ENCODE results near the gene NDOR1. TPM values are rescaled to one million over a fixed set of nuclear protein-coding genes. Genes with fewer than 3 reads are reported as not detected.
A peak's percentile ranks its signal among the peaks of the same experiment; 100 is the strongest.

The NDOR1 gene
- 31.6 TPM for polyA plus RNA-seq (2013, experiment 1 of 4)
- 33.2 TPM for polyA plus RNA-seq (2013, experiment 2 of 4)
- polyA plus RNA-seq (2013, experiment 3 of 4), result 20.7 TPM
- 24.5 TPM for polyA plus RNA-seq (2013, experiment 4 of 4)

DNA sequence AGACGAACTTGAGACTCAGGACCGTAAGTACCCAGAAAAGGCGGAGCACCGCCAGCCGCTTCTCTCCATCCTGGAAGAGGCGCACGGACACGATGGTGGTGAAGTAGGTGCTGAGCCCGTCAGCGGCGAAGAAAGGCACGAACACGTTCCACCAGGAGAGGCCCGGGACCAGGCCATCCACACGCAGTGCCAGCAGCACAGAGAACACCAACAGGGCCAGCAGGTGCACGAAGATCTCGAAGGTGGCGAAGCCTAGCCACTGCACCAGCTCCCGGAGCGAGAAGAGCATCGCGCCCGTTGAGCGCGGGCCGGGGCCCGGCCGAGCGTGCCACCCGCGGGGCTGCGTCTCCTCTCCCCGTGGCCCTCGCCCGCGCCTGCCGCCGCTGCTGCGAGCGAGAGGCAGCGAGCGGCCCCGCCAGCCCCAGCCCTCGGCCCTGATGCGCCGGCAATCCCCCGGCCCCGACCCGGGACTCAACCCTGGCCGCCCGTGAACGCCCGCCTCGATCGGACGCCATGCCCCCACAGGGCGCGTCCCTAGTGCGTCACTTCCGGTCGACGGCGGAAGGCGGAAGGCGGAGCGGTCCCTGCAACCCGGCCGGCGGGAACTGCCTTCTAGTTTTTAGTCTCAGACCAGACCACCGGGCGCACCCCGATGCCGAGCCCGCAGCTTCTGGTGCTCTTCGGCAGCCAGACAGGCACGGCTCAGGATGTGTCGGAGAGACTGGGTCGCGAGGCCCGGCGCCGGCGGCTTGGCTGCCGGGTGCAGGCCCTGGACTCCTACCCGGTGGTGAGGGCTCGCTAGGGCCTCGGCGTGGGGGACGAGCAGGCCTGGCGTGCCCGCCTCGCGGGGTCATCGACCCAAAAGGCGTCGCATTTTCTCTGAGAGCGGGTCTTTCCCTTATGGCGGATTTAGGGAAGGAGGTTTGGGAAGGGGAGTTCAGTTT is at the start of gene NDOR1, which contains the start of gene TMEM203:
TSS of gene NDOR1 (plus strand) at position 575 of the 944 bp plus-strand sequence. CDS start at position 653, 78 bp downstream.
TSS of gene TMEM203 (minus strand) at position 523 of the 944 bp plus-strand sequence. CDS start at position 289, 234 bp downstream.
- Histone ChIP-seq H3K4me1 (ENCODE audit: control insufficient read depth, insufficient read depth, low read length) (peaks cover 22% of the 10 kb centered on the region), H3K9me3 (ENCODE audit: control insufficient read depth, low read length) (no peaks in the 10 kb centered on the region), H3K4me3 (ENCODE audit: insufficient read depth, low read depth, low read length) (peak within 1 kb of the TSS; percentile 76), H3K27me3 (ENCODE audit: control insufficient read depth, insufficient read depth, low read length, poor library complexity, severe bottlenecking) (no peaks in the 10 kb centered on the region), H3K27ac (ENCODE audit: insufficient read depth, low read depth, low read length, poor library complexity, severe bottlenecking) (peak within 1 kb of the TSS; percentile 11), H3K36me3 (ENCODE audit: control insufficient read depth, insufficient read depth, low read length) (no peaks in the 10 kb centered on the region)
- WGBS, 2 experiments, result 0 to 1% methylated on average over 98 of the region's 98 CpGs

DNA sequence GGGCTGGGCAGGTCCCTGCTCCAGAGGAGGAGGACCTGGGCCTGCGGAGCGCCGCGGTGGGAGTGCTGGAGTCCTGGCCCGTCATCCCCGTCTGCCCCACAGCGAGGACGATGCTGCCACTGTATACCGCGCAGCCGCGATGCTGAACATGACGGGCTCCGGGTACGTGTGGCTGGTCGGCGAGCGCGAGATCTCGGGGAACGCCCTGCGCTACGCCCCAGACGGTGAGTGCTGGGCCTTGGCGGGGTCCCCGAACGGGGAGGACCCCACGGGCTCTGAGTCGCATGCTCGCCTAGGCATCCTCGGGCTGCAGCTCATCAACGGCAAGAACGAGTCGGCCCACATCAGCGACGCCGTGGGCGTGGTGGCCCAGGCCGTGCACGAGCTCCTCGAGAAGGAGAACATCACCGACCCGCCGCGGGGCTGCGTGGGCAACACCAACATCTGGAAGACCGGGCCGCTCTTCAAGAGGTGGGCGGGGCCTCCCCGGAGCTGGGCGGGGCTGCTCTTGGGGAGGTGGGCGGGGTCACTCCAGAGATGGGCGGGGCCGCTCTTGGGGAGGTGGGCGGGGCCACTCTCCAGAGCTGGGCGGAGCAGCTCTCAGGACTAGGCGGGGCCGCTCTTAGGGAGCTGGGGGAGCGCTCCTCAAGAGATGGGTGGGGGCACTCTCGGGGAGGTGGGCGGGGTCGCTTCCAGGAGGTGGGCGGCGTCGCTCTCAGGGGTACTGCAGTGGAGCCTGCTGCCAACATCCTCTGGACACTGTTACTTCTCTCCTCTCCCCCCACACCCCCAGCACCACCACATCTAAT is 48.7 kb upstream of the NDOR1 start:
- Histone ChIP-seq H3K36me3 (ENCODE audit: control insufficient read depth, insufficient read depth, low read length) (no peaks in the 10 kb centered on the region), H3K4me1 (ENCODE audit: control insufficient read depth, insufficient read depth, low read length) (no peaks in the 10 kb centered on the region), H3K4me3 (ENCODE audit: insufficient read depth, low read depth, low read length) (no peak overlapping the region), H3K9me3 (ENCODE audit: control insufficient read depth, low read length) (no peaks in the 10 kb centered on the region), H3K27ac (ENCODE audit: insufficient read depth, low read depth, low read length, poor library complexity, severe bottlenecking) (no peak overlapping the region), H3K27me3 (ENCODE audit: control insufficient read depth, insufficient read depth, low read length, poor library complexity, severe bottlenecking) (peaks cover 72% of the 10 kb centered on the region)
- whole genome bisulfite sequencing, 2 experiments, result 50 to 57% methylated on average over 65 of the region's 65 CpGs

DNA sequence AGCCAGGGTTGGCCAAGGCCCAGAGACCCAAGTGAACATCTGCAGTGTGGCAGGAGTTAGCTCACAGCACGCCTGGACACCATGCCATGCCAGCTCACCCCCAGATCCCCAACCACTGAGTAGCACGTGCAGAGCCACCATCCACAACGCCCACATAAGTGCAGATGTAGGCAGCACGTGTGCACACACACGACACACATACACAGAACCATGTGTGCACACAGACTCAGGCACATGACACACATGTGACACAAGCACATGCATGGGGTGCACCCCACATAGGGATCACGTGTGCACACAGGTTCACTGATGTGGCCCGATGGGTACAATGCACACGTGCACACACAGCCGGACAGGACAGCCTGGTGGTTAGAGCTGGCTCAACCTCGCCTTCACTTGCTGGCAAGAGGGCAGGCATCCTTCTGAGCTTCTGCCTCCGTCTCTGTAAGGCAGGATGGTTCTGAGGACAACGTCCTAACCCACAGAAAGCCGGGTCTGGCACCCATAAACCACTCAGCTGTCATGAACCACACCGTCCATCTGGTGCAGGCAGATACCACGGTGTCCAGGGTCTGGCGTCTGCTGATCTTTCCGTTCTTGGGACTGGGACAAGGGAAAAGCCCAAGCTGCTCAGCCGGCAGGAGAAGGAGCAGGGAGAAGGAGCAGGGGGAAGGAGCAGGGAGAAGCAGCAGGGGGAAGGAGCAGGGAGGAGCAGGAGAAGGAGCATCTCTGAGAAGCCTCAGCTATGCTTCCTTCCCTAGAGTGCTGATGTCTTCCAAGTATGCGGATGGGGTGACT is 47.7 kb upstream of the NDOR1 start:
- Histone ChIP-seq H3K9me3 (ENCODE audit: control insufficient read depth, low read length) (no peaks in the 10 kb centered on the region), H3K4me3 (ENCODE audit: insufficient read depth, low read depth, low read length) (no peak overlapping the region), H3K27me3 (ENCODE audit: control insufficient read depth, insufficient read depth, low read length, poor library complexity, severe bottlenecking) (peaks cover 83% of the 10 kb centered on the region), H3K36me3 (ENCODE audit: control insufficient read depth, insufficient read depth, low read length) (no peaks in the 10 kb centered on the region), H3K27ac (ENCODE audit: insufficient read depth, low read depth, low read length, poor library complexity, severe bottlenecking) (no peak overlapping the region), H3K4me1 (ENCODE audit: control insufficient read depth, insufficient read depth, low read length) (no peaks in the 10 kb centered on the region)
- WGBS, 2 experiments, result 73 to 74% methylated on average over 19 of the region's 19 CpGs

DNA sequence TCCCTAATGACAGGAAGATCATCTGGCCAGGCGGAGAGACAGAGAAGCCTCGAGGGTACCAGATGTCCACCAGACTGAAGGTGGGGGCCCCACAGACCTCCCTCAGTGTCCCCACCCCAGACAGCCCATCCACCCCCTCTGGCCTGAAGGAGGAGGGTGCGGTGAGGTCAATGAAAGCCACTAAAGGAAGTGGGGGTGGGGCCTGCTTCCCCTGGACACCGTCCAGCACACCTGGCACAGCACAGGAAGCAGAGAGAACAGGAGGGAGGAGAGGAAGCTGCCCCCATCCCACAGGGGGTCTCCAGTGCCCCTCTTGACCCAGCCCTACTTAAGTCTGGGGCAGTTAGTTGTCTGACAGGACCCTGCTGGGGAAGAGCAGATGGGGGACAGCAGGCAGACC is 46.9 kb upstream of the NDOR1 start:
- WGBS, 2 experiments, result 54 to 55% methylated on average over 4 of the region's 4 CpGs
- Histone ChIP-seq H3K27ac (ENCODE audit: insufficient read depth, low read depth, low read length, poor library complexity, severe bottlenecking) (no peak overlapping the region), H3K4me1 (ENCODE audit: control insufficient read depth, insufficient read depth, low read length) (no peaks in the 10 kb centered on the region), H3K27me3 (ENCODE audit: control insufficient read depth, insufficient read depth, low read length, poor library complexity, severe bottlenecking) (peaks cover 91% of the 10 kb centered on the region), H3K36me3 (ENCODE audit: control insufficient read depth, insufficient read depth, low read length) (no peaks in the 10 kb centered on the region), H3K9me3 (ENCODE audit: control insufficient read depth, low read length) (no peaks in the 10 kb centered on the region), H3K4me3 (ENCODE audit: insufficient read depth, low read depth, low read length) (no peak overlapping the region)

DNA sequence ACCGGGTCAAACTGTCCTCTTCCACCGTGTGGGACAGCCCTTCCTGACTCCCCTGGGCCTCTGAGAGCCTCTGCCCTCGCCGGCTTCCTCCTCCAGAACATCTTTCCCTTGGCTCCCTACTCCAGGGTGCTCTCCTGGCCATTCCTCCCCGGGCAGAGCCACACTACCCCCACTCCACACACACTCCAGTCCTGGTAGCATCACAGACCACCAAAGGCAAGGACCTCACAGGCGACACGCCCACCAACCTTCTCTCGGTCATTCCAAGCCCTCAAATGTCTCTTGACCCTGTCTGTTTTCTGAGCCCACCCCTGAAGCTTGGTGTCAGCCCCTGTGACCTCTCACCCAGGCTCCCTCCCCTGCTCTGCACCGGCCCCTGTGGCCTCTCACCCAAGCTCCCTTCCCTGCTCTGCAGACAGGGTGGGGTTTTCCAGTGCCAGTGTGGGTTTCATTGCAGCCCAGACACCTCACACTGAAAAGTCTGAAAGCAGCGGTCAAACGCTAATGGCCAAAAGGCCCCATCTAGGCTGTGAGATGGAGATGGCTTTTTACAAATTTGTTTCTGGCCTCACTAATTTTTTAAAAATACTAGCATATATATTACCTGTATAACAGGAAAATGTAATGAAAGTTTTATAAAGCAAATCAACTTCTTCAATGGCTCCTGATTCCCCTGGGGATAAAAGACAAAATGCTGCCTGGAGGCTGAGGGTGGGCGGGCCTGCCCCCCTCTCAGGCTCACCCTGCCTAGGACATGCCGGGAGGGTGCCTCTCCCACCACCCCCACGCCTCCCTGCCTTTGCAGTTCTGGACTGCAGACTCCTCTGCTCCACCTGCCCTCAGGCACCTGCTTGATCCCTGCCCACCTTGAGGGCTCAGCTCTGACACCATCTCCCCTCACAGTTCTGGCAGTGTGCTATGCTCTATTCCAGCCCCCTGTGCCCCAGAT is 46.1 kb upstream of the NDOR1 start:
- H3K4me1 ChIP-seq (ENCODE audit: control insufficient read depth, insufficient read depth, low read length), result no peaks in the 10 kb centered on the region
- no peaks in the 10 kb centered on the region for H3K36me3 ChIP-seq (ENCODE audit: control insufficient read depth, insufficient read depth, low read length)
- WGBS, 2 experiments, result 50 to 52% methylated on average over 14 of the region's 14 CpGs
- no peaks in the 10 kb centered on the region for H3K9me3 ChIP-seq (ENCODE audit: control insufficient read depth, low read length)
- H3K27me3 ChIP-seq (ENCODE audit: control insufficient read depth, insufficient read depth, low read length, poor library complexity, severe bottlenecking), result peaks cover 99% of the 10 kb centered on the region
- H3K4me3 ChIP-seq (ENCODE audit: insufficient read depth, low read depth, low read length), result no peak overlapping the region
- H3K27ac ChIP-seq (ENCODE audit: insufficient read depth, low read depth, low read length, poor library complexity, severe bottlenecking), result no peak overlapping the region

DNA sequence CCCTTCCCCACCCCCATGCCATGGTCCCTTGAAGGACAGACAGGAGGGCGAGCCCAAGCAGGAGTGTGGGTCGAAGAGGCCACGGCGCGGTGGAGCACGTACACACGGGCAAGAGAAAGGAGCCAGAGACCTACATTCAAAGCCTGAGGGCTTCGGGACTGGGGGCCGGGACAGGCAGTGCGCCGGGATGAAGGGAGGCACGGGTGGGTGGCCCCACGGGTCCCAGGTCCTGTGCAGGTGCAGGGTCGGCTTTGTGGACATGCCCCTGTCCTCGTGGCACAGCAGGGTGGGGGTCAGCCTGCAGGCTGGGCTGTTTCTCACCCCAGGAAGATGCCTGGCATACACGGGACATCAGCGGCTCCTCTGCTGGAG is 45.5 kb upstream of the NDOR1 start:
- Histone ChIP-seq H3K27ac (ENCODE audit: insufficient read depth, low read depth, low read length, poor library complexity, severe bottlenecking) (no peak overlapping the region), H3K4me3 (ENCODE audit: insufficient read depth, low read depth, low read length) (no peak overlapping the region), H3K9me3 (ENCODE audit: control insufficient read depth, low read length) (no peaks in the 10 kb centered on the region), H3K36me3 (ENCODE audit: control insufficient read depth, insufficient read depth, low read length) (no peaks in the 10 kb centered on the region), H3K27me3 (ENCODE audit: control insufficient read depth, insufficient read depth, low read length, poor library complexity, severe bottlenecking) (peaks cover 100% of the 10 kb centered on the region), H3K4me1 (ENCODE audit: control insufficient read depth, insufficient read depth, low read length) (no peaks in the 10 kb centered on the region)
- 70 to 73% methylated on average over 17 of the region's 17 CpGs for WGBS, 2 experiments

DNA sequence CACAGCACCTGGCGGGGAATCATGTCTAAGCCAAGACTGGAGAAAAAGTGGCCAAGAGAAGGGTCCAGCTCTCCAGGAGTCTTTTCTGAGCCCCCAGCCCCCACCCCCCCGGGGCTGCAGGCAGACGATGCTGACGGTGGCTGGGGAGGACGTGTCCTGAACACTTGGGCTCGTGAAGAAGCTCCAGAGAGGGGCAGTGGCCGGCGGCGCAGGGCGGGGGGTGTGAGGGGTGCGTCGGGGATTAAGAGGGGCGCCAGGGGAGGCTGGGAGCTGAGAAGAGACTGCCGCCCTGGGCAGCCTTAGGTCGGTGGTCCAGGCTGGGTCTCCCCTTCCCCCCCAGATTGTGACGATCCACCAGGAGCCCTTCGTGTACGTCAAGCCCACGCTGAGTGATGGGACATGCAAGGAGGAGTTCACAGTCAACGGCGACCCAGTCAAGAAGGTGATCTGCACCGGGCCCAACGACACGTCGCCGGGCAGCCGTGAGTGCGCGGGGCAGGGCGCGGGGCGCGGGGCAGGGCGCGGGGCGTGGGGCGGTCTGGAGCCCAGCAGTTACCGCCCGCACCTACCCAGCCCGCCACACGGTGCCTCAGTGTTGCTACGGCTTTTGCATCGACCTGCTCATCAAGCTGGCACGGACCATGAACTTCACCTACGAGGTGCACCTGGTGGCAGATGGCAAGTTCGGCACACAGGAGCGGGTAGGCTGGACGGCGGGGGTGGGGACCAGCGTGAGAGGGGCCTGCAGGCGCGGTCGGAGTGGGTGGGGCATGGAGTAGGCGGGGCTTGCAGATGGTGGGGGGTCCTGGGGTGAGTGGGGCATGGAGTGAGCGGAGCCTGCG is 44.6 kb upstream of the NDOR1 start:
- no peak overlapping the region for H3K27ac ChIP-seq (ENCODE audit: insufficient read depth, low read depth, low read length, poor library complexity, severe bottlenecking)
- no peaks in the 10 kb centered on the region for H3K9me3 ChIP-seq (ENCODE audit: control insufficient read depth, low read length)
- 62 to 64% methylated on average over 56 of the region's 56 CpGs for WGBS, 2 experiments
- H3K27me3 ChIP-seq (ENCODE audit: control insufficient read depth, insufficient read depth, low read length, poor library complexity, severe bottlenecking), result peaks cover 100% of the 10 kb centered on the region
- no peaks in the 10 kb centered on the region for H3K4me1 ChIP-seq (ENCODE audit: control insufficient read depth, insufficient read depth, low read length)
- H3K36me3 ChIP-seq (ENCODE audit: control insufficient read depth, insufficient read depth, low read length), result no peaks in the 10 kb centered on the region
- no peak overlapping the region for H3K4me3 ChIP-seq (ENCODE audit: insufficient read depth, low read depth, low read length)

DNA sequence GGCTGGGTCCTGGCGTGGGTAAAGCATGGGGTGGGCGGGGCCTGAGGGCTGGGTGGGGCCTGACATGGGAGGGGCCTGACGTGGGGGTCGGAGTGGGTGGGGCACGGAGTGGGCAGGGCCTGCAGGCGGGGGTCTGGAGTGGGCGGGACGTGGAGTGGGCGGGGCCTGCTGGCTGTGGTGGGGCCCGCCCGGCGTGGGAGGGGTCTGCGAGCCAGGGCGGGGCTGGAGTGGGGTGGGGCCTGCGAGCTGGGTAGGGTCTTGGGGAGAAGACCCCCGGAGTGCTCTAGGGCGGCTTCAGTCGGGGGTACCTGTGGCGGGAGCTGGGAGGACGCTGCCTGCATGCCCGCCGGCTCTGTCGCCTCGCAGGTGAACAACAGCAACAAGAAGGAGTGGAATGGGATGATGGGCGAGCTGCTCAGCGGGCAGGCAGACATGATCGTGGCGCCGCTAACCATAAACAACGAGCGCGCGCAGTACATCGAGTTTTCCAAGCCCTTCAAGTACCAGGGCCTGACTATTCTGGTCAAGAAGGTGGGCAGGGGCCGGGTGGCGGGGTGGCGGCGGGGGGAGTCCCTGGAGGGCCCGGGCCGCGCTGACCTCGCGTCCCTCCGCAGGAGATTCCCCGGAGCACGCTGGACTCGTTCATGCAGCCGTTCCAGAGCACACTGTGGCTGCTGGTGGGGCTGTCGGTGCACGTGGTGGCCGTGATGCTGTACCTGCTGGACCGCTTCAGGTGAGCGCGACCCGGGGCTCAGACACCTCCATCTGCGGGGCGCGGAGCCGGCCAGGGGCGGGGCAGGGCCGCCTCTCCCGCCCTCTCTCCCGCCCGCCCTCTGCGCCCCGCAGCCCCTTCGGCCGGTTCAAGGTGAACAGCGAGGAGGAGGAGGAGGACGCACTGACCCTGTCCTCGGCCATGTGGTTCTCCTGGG is 43.7 kb upstream of the NDOR1 start:
- WGBS, 2 experiments, result 26% methylated on average over 71 of the region's 71 CpGs
- Histone ChIP-seq H3K4me3 (ENCODE audit: insufficient read depth, low read depth, low read length) (no peak overlapping the region), H3K27ac (ENCODE audit: insufficient read depth, low read depth, low read length, poor library complexity, severe bottlenecking) (no peak overlapping the region), H3K4me1 (ENCODE audit: control insufficient read depth, insufficient read depth, low read length) (no peaks in the 10 kb centered on the region), H3K9me3 (ENCODE audit: control insufficient read depth, low read length) (no peaks in the 10 kb centered on the region), H3K36me3 (ENCODE audit: control insufficient read depth, insufficient read depth, low read length) (no peaks in the 10 kb centered on the region), H3K27me3 (ENCODE audit: control insufficient read depth, insufficient read depth, low read length, poor library complexity, severe bottlenecking) (peaks cover 100% of the 10 kb centered on the region)
